ENCODE results near the gene PNRC2.

GRCh38 chr1:23996700-23997229 lies 37.1 kb downstream of the PNRC2 start:
- TF ChIP-seq POLR2A (IDR thresholded peaks at IDR 0.05) (no peak), CTCF (IDR thresholded peaks at IDR 0.05) (no peak), POLR2AphosphoS5 (IDR thresholded peaks at IDR 0.05) (no peak), EP300 (IDR thresholded peaks at IDR 0.05) (no peak)
